HepG2 (cell line): ENCODE results near the gene BLOC1S4. TPM values are rescaled to one million over a fixed set of nuclear protein-coding genes. Genes with fewer than 3 reads are reported as not detected.

Experiments used
- ATF3 ChIP-seq: sonication (generic); formaldehyde crosslinking; IDR thresholded peaks from 2 replicates; pipeline ENCODE4 v1.4.0; 2020; ENCODE audit warnings: missing genetic modification reagents
- PRDM10 ChIP-seq: sonication (generic); formaldehyde crosslinking; IDR thresholded peaks from 2 replicates; pipeline ENCODE4 v1.4.0; 2020; ENCODE audit warnings: low read depth, missing genetic modification reagents
- TBL1XR1 ChIP-seq: fragments of 150-350 bp; IDR thresholded peaks from 2 replicates; pipeline ENCODE4 v1.6.1; 2014; ENCODE audit warnings: borderline replicate concordance, low read length; ENCODE audit not compliant: partially characterized antibody
- TGIF2 ChIP-seq: IDR thresholded peaks from 2 replicates; pipeline ENCODE4 v1.6.1; 2016; ENCODE audit warnings: control low read depth, missing compliant biosample characterization
- ZFY ChIP-seq: sonication (generic); formaldehyde crosslinking; IDR thresholded peaks from 2 replicates; pipeline ENCODE4 v1.4.0; 2020; ENCODE audit warnings: missing genetic modification reagents
- ZNF281 ChIP-seq: sonication (generic); formaldehyde crosslinking; IDR thresholded peaks from 2 replicates; pipeline ENCODE4 v1.4.0; 2020; ENCODE audit warnings: missing genetic modification reagents, borderline replicate concordance
- ZNF562 ChIP-seq: sonication (generic); formaldehyde crosslinking; IDR thresholded peaks from 2 replicates; pipeline ENCODE4 v1.8.0; 2022; ENCODE audit warnings: missing genetic modification reagents, borderline replicate concordance
- ZNF572 ChIP-seq: sonication (generic); formaldehyde crosslinking; IDR thresholded peaks from 2 replicates; pipeline ENCODE4 v1.5.1; 2020; ENCODE audit warnings: mild to moderate bottlenecking, missing genetic modification reagents
- ZNF629 ChIP-seq: sonication (generic); formaldehyde crosslinking; conservative IDR thresholded peaks from 2 replicates; pipeline ENCODE4 v1.5.0; 2020; ENCODE audit warnings: missing genetic modification reagents
- polyA plus RNA-seq, 8 experiments: library from polyadenylated mRNA; depleted of rRNA in 3 of 8; stranded (reverse) in 7 of 8; unstranded in 1 of 8; fragments of >200 nt; fragmentation: Illumina TruSeq in 4 of 8; extraction: Trizol in 4 of 8; gene quantifications; 2 replicates each; pipeline versions ENCODE4 v1.2.1 to v1.2.3, GENCODE V29; 2011 to 2016; ENCODE audit warnings: low read depth in 4 of 8, missing spikeins in 1 of 8, mixed read lengths in 1 of 8; ENCODE audit not compliant: insufficient read depth in 1 of 8
- total RNA-seq, 5 experiments: library from RNA; depleted of rRNA; stranded (reverse); fragments of >200 nt; fragmentation: Illumina TruSeq; extraction: Trizol; gene quantifications; 2 replicates each; pipeline ENCODE4 v1.2.3, GENCODE V29; 2016; ENCODE audit warnings: low read depth in 1 of 5
- TF ChIP-seq, protein P1 (sequence below): sonication (generic); formaldehyde crosslinking; IDR thresholded peaks from 2 replicates; pipeline ENCODE4 v1.5.0; 2020; ENCODE audit warnings: missing genetic modification reagents
- TF ChIP-seq, protein P2 (sequence below): sonication (generic); formaldehyde crosslinking; IDR thresholded peaks from 2 replicates; pipeline ENCODE4 v1.4.0; 2020; ENCODE audit warnings: mild to moderate bottlenecking, missing genetic modification reagents

Gene BLOC1S4
- total and polyA plus RNA-seq, 2 of the 13 experiments (the other 11 are each of a cell fraction or from before 2014, with no cell fraction given) = 15.5 to 20.9 TPM

DNA sequence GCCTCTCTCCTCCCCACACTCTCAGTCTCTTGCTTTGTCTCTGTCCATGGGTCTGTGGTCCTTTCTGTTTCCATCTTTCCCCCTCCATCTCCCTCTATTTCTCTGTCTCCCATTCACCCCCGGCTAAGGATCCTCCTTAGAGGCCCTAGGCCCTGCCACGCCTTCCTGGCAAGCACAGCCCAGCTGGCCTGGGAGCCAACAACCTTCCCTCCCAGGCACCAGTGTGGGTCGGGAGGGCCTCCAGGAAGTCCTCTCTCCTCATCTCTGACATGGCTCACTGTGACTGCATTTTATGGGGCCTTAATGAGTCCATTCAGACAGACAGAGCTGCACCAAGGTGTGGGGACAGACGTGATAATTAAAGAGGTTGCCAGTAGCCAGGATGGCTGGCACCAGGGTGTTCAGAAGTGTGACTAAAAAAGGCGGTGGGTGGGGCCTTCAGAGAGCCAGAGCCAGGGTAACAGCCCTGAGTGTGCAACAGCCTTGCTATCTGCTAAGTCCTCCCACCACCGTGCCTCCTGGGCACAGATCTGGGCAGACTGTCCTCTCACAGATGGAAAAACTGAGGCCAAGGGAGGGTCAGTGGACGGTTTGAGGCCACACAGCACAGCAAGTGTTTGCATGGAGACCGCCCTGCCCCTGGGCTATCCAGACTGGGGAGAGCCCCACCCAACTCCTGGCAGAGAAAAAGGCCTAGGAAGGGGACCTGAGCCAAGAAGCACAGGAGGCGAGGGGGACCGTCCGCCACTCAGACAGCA is 31.5 kb downstream of the BLOC1S4 start (continued):
- TF ChIP-seq ZNF281 (CRISPR knock-in tag) (no peak), ZNF629 (peak; percentile 86), TGIF2 (CRISPR knock-in tag) (no peak), ZNF572 (CRISPR knock-in tag) (0 out of 2 replicates have a peak, but pooled peaks have one; percentile 64), PRDM10 (CRISPR knock-in tag) (peak; percentile 22; the same call in 1 of the 2 replicates), ATF3 (no peak), ZNF562 (CRISPR knock-in tag) (no peak), TBL1XR1 (no peak), ZFY (CRISPR knock-in tag) (peak; percentile 37; the same call in 1 of the 2 replicates)
- TF ChIP-seq, protein P1, sequence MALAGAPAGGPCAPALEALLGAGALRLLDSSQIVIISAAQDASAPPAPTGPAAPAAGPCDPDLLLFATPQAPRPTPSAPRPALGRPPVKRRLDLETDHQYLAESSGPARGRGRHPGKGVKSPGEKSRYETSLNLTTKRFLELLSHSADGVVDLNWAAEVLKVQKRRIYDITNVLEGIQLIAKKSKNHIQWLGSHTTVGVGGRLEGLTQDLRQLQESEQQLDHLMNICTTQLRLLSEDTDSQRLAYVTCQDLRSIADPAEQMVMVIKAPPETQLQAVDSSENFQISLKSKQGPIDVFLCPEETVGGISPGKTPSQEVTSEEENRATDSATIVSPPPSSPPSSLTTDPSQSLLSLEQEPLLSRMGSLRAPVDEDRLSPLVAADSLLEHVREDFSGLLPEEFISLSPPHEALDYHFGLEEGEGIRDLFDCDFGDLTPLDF (CRISPR knock-in tag) = no peak
- TF ChIP-seq, protein P2, sequence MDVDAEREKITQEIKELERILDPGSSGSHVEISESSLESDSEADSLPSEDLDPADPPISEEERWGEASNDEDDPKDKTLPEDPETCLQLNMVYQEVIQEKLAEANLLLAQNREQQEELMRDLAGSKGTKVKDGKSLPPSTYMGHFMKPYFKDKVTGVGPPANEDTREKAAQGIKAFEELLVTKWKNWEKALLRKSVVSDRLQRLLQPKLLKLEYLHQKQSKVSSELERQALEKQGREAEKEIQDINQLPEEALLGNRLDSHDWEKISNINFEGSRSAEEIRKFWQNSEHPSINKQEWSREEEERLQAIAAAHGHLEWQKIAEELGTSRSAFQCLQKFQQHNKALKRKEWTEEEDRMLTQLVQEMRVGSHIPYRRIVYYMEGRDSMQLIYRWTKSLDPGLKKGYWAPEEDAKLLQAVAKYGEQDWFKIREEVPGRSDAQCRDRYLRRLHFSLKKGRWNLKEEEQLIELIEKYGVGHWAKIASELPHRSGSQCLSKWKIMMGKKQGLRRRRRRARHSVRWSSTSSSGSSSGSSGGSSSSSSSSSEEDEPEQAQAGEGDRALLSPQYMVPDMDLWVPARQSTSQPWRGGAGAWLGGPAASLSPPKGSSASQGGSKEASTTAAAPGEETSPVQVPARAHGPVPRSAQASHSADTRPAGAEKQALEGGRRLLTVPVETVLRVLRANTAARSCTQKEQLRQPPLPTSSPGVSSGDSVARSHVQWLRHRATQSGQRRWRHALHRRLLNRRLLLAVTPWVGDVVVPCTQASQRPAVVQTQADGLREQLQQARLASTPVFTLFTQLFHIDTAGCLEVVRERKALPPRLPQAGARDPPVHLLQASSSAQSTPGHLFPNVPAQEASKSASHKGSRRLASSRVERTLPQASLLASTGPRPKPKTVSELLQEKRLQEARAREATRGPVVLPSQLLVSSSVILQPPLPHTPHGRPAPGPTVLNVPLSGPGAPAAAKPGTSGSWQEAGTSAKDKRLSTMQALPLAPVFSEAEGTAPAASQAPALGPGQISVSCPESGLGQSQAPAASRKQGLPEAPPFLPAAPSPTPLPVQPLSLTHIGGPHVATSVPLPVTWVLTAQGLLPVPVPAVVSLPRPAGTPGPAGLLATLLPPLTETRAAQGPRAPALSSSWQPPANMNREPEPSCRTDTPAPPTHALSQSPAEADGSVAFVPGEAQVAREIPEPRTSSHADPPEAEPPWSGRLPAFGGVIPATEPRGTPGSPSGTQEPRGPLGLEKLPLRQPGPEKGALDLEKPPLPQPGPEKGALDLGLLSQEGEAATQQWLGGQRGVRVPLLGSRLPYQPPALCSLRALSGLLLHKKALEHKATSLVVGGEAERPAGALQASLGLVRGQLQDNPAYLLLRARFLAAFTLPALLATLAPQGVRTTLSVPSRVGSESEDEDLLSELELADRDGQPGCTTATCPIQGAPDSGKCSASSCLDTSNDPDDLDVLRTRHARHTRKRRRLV = no peak
